WTC11 (cell line): ENCODE data around the gene AQP9. TPM values are rescaled to one million over a fixed set of nuclear protein-coding genes. Genes with fewer than 3 reads are reported as not detected.

Source experiments
- ATAC-seq: fragments of 200-7000 bp; cut with Tn5 transposase; 2 replicates; pipeline ENCODE4 v1.10.0; 2021; ENCODE audit warnings: mild to moderate bottlenecking, moderate library complexity
- CTCF ChIA-PET: fragments of 300-600 bp; sonication (Branson Sonifier 250); formaldehyde crosslinking; loops from one replicate; lab custom pipeline; 2021; ENCODE audit warnings: antibody characterized with exemption; lab: Charles Lee
- POLR2A ChIA-PET: fragments of 350-600 bp; sonication (Branson Sonifier 250); formaldehyde crosslinking; loops from one replicate; lab custom pipeline; 2021; ENCODE audit warnings: antibody characterized with exemption; lab: Charles Lee
- DNase-seq: peaks from one replicate; pipeline ENCODE4 v3.0.0; 2021; ENCODE audit warnings: low spot score
- H3K27ac Mint-ChIP-seq: 2 replicates; pipeline ENCODE4 v1.8.0; 2021; ENCODE audit warnings: mixed read lengths
- H3K27me3 Mint-ChIP-seq: 2 replicates; pipeline ENCODE4 v1.8.0; 2021; ENCODE audit warnings: low read depth, mild to moderate bottlenecking, moderate library complexity, mixed read lengths
- H3K36me3 Mint-ChIP-seq: 2 replicates; pipeline ENCODE4 v1.8.0; 2021; ENCODE audit warnings: mixed read lengths
- H3K4me1 Mint-ChIP-seq: 2 replicates; pipeline ENCODE4 v1.8.0; 2022; ENCODE audit warnings: mixed read lengths
- H3K4me3 Mint-ChIP-seq: 2 replicates; pipeline ENCODE4 v1.8.0; 2021; ENCODE audit warnings: mild to moderate bottlenecking, moderate library complexity, mixed read lengths
- H3K9me3 Mint-ChIP-seq: 2 replicates; pipeline ENCODE4 v1.8.0; 2021; ENCODE audit warnings: mixed read lengths
- CREB1 ChIP-seq: sonication (generic); formaldehyde crosslinking; IDR thresholded peaks from 2 replicates; pipeline ENCODE4 v1.8.0; 2023; ENCODE audit warnings: mild to moderate bottlenecking, missing genetic modification reagents
- ERG ChIP-seq: fragments of 250-450 bp; sonication (Bioruptor Pico); IDR thresholded peaks from 2 replicates; pipeline ENCODE4 v1.8.0; 2021; ENCODE audit warnings: mild to moderate bottlenecking
- FOXJ3 ChIP-seq: sonication (generic); formaldehyde crosslinking; IDR thresholded peaks from 2 replicates; pipeline ENCODE4 v1.9.0; 2021; ENCODE audit warnings: missing genetic modification reagents, mild to moderate bottlenecking, borderline replicate concordance
- GABPB1 ChIP-seq: sonication (generic); formaldehyde crosslinking; IDR thresholded peaks from 2 replicates; pipeline ENCODE4 v1.8.1; 2023; ENCODE audit warnings: mild to moderate bottlenecking, missing genetic modification reagents
- HMGA2 ChIP-seq: fragments of 250-450 bp; sonication (Bioruptor Pico); IDR thresholded peaks from 2 replicates; pipeline ENCODE4 v1.4.0; 2021; ENCODE audit warnings: mild to moderate bottlenecking, moderate library complexity
- JUN ChIP-seq: sonication (generic); formaldehyde crosslinking; IDR thresholded peaks from 2 replicates; pipeline ENCODE4 v1.8.0; 2023; ENCODE audit warnings: mild to moderate bottlenecking, missing genetic modification reagents
- MYBL2 ChIP-seq: sonication (generic); formaldehyde crosslinking; IDR thresholded peaks from 2 replicates; pipeline ENCODE4 v1.8.1; 2023; ENCODE audit warnings: mild to moderate bottlenecking, moderate library complexity, missing genetic modification reagents
- NFYB ChIP-seq: sonication (generic); formaldehyde crosslinking; conservative IDR thresholded peaks from 2 replicates; pipeline ENCODE4 v1.8.0; 2022; ENCODE audit warnings: low read depth, missing genetic modification reagents
- NR2C2 ChIP-seq: sonication (generic); formaldehyde crosslinking; IDR thresholded peaks from 2 replicates; pipeline ENCODE4 v1.8.0; 2022; ENCODE audit warnings: mild to moderate bottlenecking, missing genetic modification reagents
- NR3C1 ChIP-seq: sonication (generic); formaldehyde crosslinking; conservative IDR thresholded peaks from 2 replicates; pipeline ENCODE4 v1.8.1; 2023; ENCODE audit warnings: low read depth, mild to moderate bottlenecking, missing genetic modification reagents
- OVOL2 ChIP-seq: fragments of 250-450 bp; sonication (Bioruptor Pico); IDR thresholded peaks from 2 replicates; pipeline ENCODE4 v1.9.0; 2021; ENCODE audit warnings: mild to moderate bottlenecking, borderline replicate concordance
- RORB ChIP-seq: fragments of 250-450 bp; sonication (Bioruptor Pico); IDR thresholded peaks from 2 replicates; pipeline ENCODE4 v1.9.0; 2021; ENCODE audit warnings: mild to moderate bottlenecking
- SMAD3 ChIP-seq: sonication (generic); formaldehyde crosslinking; IDR thresholded peaks from 2 replicates; pipeline ENCODE4 v1.8.0; 2022; ENCODE audit warnings: missing genetic modification reagents, mild to moderate bottlenecking, borderline replicate concordance
- SMAD4 ChIP-seq: sonication (generic); formaldehyde crosslinking; IDR thresholded peaks from 2 replicates; pipeline ENCODE4 v1.8.0; 2022; ENCODE audit warnings: mild to moderate bottlenecking, missing genetic modification reagents
- SP1 ChIP-seq: sonication (generic); formaldehyde crosslinking; conservative IDR thresholded peaks from 2 replicates; pipeline ENCODE4 v1.8.1; 2022; ENCODE audit warnings: missing genetic modification reagents
- STAT6 ChIP-seq: sonication (generic); formaldehyde crosslinking; conservative IDR thresholded peaks from 2 replicates; pipeline ENCODE4 v1.8.1; 2023; ENCODE audit warnings: mild to moderate bottlenecking, low read depth, missing genetic modification reagents, moderate library complexity
- ZNF281 ChIP-seq: sonication (generic); formaldehyde crosslinking; IDR thresholded peaks from 2 replicates; pipeline ENCODE4 v1.8.0; 2023; ENCODE audit warnings: mild to moderate bottlenecking, missing genetic modification reagents
- ZNF396 ChIP-seq: fragments of 250-450 bp; sonication (Bioruptor Pico); IDR thresholded peaks from 2 replicates; pipeline ENCODE4 v1.8.0; 2021; ENCODE audit warnings: mild to moderate bottlenecking, moderate library complexity, borderline replicate concordance
- ZNF423 ChIP-seq: fragments of 250-450 bp; sonication (Bioruptor Pico); IDR thresholded peaks from 2 replicates; pipeline ENCODE4 v2.1.2; 2022; ENCODE audit warnings: mild to moderate bottlenecking, moderate library complexity
- ZNF671 ChIP-seq: fragments of 250-450 bp; sonication (Bioruptor Pico); IDR thresholded peaks from 2 replicates; pipeline ENCODE4 v1.8.0; 2021; ENCODE audit warnings: mild to moderate bottlenecking
- total RNA-seq: library from RNA; stranded (reverse); gene quantifications from 3 replicates; pipeline ENCODE4 v1.2.3, GENCODE V29; 2021
- TF ChIP-seq, protein P1 (sequence below): fragments of 250-450 bp; sonication (Bioruptor Pico); IDR thresholded peaks from 2 replicates; pipeline ENCODE4 v1.9.0; 2021; ENCODE audit warnings: mild to moderate bottlenecking
- TF ChIP-seq, protein P2 (sequence below): fragments of 200-600 bp; IDR thresholded peaks from 2 replicates; pipeline ENCODE4 v1.8.0; 2022; ENCODE audit warnings: antibody characterized with exemption
- TF ChIP-seq, protein P3 (sequence below): fragments of 250-450 bp; sonication (Bioruptor Pico); IDR thresholded peaks from 2 replicates; pipeline ENCODE4 v1.9.0; 2021; ENCODE audit warnings: moderate library complexity, mild to moderate bottlenecking, inconsistent platforms, borderline replicate concordance

AQP9 gene
- total RNA-seq, 1 experiment from 2014 or later, result 0.07 TPM

- no peaks in the 10 kb centered on the region for H3K36me3 Mint-ChIP-seq
- ChIA-PET POLR2A (no interaction called here), CTCF (interaction anchor here (0.7 kb wide), 1 partner anchor 114 kb away, joined by 3 read pairs; no protein-coding TSS in a partner anchor)
- no peak for DNase-seq
- peaks cover 7% of the 10 kb centered on the region; the same call in 1 of the 2 replicates for H3K4me1 Mint-ChIP-seq
- TF ChIP-seq, protein P1, sequence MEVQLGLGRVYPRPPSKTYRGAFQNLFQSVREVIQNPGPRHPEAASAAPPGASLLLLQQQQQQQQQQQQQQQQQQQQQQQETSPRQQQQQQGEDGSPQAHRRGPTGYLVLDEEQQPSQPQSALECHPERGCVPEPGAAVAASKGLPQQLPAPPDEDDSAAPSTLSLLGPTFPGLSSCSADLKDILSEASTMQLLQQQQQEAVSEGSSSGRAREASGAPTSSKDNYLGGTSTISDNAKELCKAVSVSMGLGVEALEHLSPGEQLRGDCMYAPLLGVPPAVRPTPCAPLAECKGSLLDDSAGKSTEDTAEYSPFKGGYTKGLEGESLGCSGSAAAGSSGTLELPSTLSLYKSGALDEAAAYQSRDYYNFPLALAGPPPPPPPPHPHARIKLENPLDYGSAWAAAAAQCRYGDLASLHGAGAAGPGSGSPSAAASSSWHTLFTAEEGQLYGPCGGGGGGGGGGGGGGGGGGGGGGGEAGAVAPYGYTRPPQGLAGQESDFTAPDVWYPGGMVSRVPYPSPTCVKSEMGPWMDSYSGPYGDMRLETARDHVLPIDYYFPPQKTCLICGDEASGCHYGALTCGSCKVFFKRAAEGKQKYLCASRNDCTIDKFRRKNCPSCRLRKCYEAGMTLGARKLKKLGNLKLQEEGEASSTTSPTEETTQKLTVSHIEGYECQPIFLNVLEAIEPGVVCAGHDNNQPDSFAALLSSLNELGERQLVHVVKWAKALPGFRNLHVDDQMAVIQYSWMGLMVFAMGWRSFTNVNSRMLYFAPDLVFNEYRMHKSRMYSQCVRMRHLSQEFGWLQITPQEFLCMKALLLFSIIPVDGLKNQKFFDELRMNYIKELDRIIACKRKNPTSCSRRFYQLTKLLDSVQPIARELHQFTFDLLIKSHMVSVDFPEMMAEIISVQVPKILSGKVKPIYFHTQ (CRISPR knock-in tag), result no peak
- TF ChIP-seq JUN (CRISPR knock-in tag) (no peak), ZNF396 (CRISPR knock-in tag) (no peak), RORB (CRISPR knock-in tag) (no peak), SMAD4 (CRISPR knock-in tag) (no peak), OVOL2 (CRISPR knock-in tag) (no peak), STAT6 (CRISPR knock-in tag) (no peak), NR2C2 (CRISPR knock-in tag) (no peak), CREB1 (CRISPR knock-in tag) (no peak), SMAD3 (CRISPR knock-in tag) (no peak), NFYB (CRISPR knock-in tag) (no peak), MYBL2 (CRISPR knock-in tag) (no peak), NR3C1 (CRISPR knock-in tag) (no peak), SP1 (CRISPR knock-in tag) (no peak), ZNF423 (CRISPR knock-in tag) (no peak)
- TF ChIP-seq, protein P2, sequence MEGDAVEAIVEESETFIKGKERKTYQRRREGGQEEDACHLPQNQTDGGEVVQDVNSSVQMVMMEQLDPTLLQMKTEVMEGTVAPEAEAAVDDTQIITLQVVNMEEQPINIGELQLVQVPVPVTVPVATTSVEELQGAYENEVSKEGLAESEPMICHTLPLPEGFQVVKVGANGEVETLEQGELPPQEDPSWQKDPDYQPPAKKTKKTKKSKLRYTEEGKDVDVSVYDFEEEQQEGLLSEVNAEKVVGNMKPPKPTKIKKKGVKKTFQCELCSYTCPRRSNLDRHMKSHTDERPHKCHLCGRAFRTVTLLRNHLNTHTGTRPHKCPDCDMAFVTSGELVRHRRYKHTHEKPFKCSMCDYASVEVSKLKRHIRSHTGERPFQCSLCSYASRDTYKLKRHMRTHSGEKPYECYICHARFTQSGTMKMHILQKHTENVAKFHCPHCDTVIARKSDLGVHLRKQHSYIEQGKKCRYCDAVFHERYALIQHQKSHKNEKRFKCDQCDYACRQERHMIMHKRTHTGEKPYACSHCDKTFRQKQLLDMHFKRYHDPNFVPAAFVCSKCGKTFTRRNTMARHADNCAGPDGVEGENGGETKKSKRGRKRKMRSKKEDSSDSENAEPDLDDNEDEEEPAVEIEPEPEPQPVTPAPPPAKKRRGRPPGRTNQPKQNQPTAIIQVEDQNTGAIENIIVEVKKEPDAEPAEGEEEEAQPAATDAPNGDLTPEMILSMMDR, result no peak
- TF ChIP-seq, protein P3, sequence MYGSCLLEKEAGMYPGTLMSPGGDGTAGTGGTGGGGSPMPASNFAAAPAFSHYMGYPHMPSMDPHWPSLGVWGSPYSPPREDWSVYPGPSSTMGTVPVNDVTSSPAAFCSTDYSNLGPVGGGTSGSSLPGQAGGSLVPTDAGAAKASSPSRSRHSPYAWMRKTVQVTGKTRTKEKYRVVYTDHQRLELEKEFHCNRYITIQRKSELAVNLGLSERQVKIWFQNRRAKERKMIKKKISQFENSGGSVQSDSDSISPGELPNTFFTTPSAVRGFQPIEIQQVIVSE (CRISPR knock-in tag), result no peak
- no peak for ATAC-seq
- H3K27me3 Mint-ChIP-seq, result no peaks in the 10 kb centered on the region; the same call in 1 of the 2 replicates
- no peaks in the 10 kb centered on the region for H3K9me3 Mint-ChIP-seq
- no peak overlapping the region for H3K27ac Mint-ChIP-seq
- H3K4me3 Mint-ChIP-seq, result no peak overlapping the region
Measured at GRCh38 chr15:58185439-58185838, 47.3 kb downstream of the AQP9 start.

GRCh38 chr15:58189148-58189811, 51.1 kb downstream of the AQP9 start:
- ATAC-seq (no peak), DNase-seq (no peak)
- no peak overlapping the region for H3K4me3 Mint-ChIP-seq
- H3K36me3 Mint-ChIP-seq, result peaks cover 6% of the 10 kb centered on the region; the same call in 1 of the 2 replicates
- peaks cover under 1% of the 10 kb centered on the region; the same call in 1 of the 2 replicates for H3K27me3 Mint-ChIP-seq
- peaks cover 4% of the 10 kb centered on the region for H3K9me3 Mint-ChIP-seq
- peaks cover 23% of the 10 kb centered on the region for H3K4me1 Mint-ChIP-seq
- POLR2A ChIA-PET, result no interaction called here
- CTCF ChIA-PET, result no interaction called here
- no peak overlapping the region for H3K27ac Mint-ChIP-seq
- TF ChIP-seq ZNF671 (CRISPR knock-in tag) (no peak), ERG (CRISPR knock-in tag) (no peak), HMGA2 (CRISPR knock-in tag) (no peak), GABPB1 (CRISPR knock-in tag) (no peak), ZNF281 (no peak), FOXJ3 (CRISPR knock-in tag) (no peak)
- TF ChIP-seq, protein P3 (CRISPR knock-in tag), result no peak
